Measurements from ENCODE around the gene SLC25A45.
A peak's percentile ranks its signal among the peaks of the same experiment; 100 is the strongest.

SLC25A45 gene

GRCh38 chr11:65355013-65355775 lies 27.3 kb downstream of the SLC25A45 start:
- intact Hi-C loops (cut with DNase I; ENCODE audit: low total_unique reads): no loop called here
- Histone ChIP-seq H3K4me3 (peak overlapping the region; percentile 64 to 69), H3K27me3 (peaks cover 0 to 14% of the 10 kb centered on the region in 2 donors), H3K27ac (peak overlapping the region in 1 of 2 donors; percentile 59), H3K4me1 (peaks cover 0 to 27% (median 21%) of the 10 kb centered on the region in 4 donors), H3K9me3 (no peaks in the 10 kb centered on the region), H3K36me3 (peaks cover 18 to 25% (median 21%) of the 10 kb centered on the region in 3 donors)
- no peak for DNase-seq
- TF ChIP-seq, protein P1, sequence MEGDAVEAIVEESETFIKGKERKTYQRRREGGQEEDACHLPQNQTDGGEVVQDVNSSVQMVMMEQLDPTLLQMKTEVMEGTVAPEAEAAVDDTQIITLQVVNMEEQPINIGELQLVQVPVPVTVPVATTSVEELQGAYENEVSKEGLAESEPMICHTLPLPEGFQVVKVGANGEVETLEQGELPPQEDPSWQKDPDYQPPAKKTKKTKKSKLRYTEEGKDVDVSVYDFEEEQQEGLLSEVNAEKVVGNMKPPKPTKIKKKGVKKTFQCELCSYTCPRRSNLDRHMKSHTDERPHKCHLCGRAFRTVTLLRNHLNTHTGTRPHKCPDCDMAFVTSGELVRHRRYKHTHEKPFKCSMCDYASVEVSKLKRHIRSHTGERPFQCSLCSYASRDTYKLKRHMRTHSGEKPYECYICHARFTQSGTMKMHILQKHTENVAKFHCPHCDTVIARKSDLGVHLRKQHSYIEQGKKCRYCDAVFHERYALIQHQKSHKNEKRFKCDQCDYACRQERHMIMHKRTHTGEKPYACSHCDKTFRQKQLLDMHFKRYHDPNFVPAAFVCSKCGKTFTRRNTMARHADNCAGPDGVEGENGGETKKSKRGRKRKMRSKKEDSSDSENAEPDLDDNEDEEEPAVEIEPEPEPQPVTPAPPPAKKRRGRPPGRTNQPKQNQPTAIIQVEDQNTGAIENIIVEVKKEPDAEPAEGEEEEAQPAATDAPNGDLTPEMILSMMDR (IDR thresholded peaks at IDR 0.05): no peak

GRCh38 chr11:65354265-65355012 lies 28.0 kb downstream of the SLC25A45 start, which contains the start of gene TIGD3:
Gene TIGD3 (plus strand): TSS chr11:65354751. CDS start chr11:65355809, 1,058 bp downstream.
- peaks cover 0 to 27% (median 21%) of the 10 kb centered on the region in 4 donors for H3K4me1 ChIP-seq
- no peaks in the 10 kb centered on the region for H3K9me3 ChIP-seq
- TF ChIP-seq, protein P1 (IDR thresholded peaks at IDR 0.05): peak in 1 of 2 experiments; percentile 9
- peak within 1 kb of the TSS; percentile 64 to 69 for H3K4me3 ChIP-seq
- H3K27ac ChIP-seq: peak within 1 kb of the TSS; percentile 28 to 59
- peaks cover 26 to 33% (median 26%) of the 10 kb centered on the region in 3 donors for H3K36me3 ChIP-seq
- peak; percentile 97 to 99 for DNase-seq
- H3K27me3 ChIP-seq: peaks cover 0 to 14% of the 10 kb centered on the region in 2 donors
- intact Hi-C loops (cut with DNase I; ENCODE audit: low total_unique reads): no loop called here

DNA sequence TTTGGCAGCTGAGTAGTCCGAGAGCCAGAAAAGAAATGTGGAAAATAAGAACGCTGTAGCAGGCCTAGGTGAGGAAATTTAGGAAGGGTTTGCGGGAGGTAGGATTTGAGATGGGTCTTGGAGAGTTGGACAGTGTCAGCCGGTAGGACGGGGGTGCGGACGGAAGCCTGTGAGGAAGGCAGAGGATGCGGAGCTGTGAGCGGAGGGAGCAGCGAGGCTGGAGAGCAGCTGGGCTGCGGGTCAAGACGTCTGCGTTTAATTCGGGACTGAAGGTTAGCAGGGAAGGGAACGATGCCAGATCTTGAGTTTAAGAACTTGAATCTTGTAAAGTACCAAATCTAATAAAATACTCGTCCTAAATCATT lies 28.6 kb downstream of the SLC25A45 start:
- TF ChIP-seq, protein P1 (IDR thresholded peaks at IDR 0.05): no peak
- peaks cover 31 to 38% (median 32%) of the 10 kb centered on the region in 3 donors for H3K36me3 ChIP-seq
- H3K4me1 ChIP-seq: peaks cover 0 to 27% (median 21%) of the 10 kb centered on the region in 4 donors
- peak overlapping the region; percentile 28 to 47 for H3K27ac ChIP-seq
- peak overlapping the region; percentile 64 to 69 for H3K4me3 ChIP-seq
- intact Hi-C loops (cut with DNase I; ENCODE audit: low total_unique reads): no loop called here
- peaks cover 0 to 14% of the 10 kb centered on the region in 2 donors for H3K27me3 ChIP-seq
- H3K9me3 ChIP-seq: no peaks in the 10 kb centered on the region
- DNase-seq: no peak

- H3K4me3 ChIP-seq: no peak overlapping the region
- no peaks in the 10 kb centered on the region for H3K9me3 ChIP-seq
- TF ChIP-seq, protein P1 (IDR thresholded peaks at IDR 0.05): no peak
- peaks cover 0 to 14% of the 10 kb centered on the region in 2 donors for H3K27me3 ChIP-seq
- DNase-seq: no peak
- peaks cover 36 to 43% (median 37%) of the 10 kb centered on the region in 3 donors for H3K36me3 ChIP-seq
- peaks cover 0 to 27% (median 21%) of the 10 kb centered on the region in 4 donors for H3K4me1 ChIP-seq
- intact Hi-C loops (cut with DNase I; ENCODE audit: low total_unique reads): no loop called here
- H3K27ac ChIP-seq: peak overlapping the region in 1 of 2 donors; percentile 47
Measured at GRCh38 chr11:65353376-65353775, 29.1 kb downstream of the SLC25A45 start.

DNA sequence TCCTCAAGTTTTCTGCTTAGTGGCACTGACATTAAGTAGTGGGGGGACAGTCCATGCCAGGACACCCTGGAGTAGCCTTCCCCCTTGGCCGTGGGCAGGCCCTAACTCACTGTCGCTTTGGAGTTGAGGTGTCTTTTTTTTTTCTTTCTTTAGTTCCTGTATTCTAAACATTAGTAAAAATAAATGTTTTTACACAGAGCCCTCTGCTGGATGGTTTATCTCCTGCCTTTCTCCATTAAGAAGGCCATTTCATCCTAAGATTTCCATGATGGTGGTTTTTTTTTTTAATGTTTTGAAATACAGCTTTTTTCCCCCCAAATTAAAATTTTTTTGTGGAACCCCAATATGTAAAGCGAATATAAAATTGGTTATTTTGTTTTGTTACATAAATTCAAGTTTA lies 29.7 kb downstream of the SLC25A45 start:
- no peak overlapping the region for H3K27ac ChIP-seq
- peaks cover 42 to 49% (median 43%) of the 10 kb centered on the region in 3 donors for H3K36me3 ChIP-seq
- H3K27me3 ChIP-seq: peaks cover 0 to 14% of the 10 kb centered on the region in 2 donors
- TF ChIP-seq, protein P1 (IDR thresholded peaks at IDR 0.05): no peak
- H3K4me3 ChIP-seq: no peak overlapping the region
- intact Hi-C loops (cut with DNase I; ENCODE audit: low total_unique reads): no loop called here
- peaks cover 0 to 27% (median 21%) of the 10 kb centered on the region in 4 donors for H3K4me1 ChIP-seq
- no peaks in the 10 kb centered on the region for H3K9me3 ChIP-seq
- DNase-seq: no peak
